GM18508 (cell line): ENCODE data around the gene TENM3.

ENCODE experiments used
- ATAC-seq: cut with Tn5 transposase; IDR thresholded peaks from one replicate; pipeline ENCODE4 v1.9.1; 2021; ENCODE audit warnings: moderate number of reproducible peaks; ENCODE audit not compliant: insufficient read depth, unreplicated experiment

TENM3 gene

DNA sequence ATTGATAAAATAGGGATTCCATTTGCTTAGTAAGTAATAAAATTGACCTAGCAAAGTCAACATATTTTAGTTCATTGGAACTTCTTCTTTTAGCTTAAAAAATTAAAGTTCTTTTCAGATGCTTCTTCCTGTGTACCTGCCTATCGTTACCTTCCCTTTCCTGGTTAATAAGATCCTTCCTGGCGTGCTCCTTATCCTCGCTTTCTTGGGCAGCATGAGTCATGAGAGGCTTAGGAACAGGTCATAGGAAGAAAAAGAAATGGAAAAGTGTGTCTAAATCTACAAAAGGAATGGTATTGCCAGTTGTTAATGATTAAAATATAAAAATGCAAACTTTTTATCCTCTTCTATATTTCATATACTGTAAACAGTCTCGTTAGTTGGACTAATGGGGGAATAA, 503.7 kb downstream of the TENM3 start:
- no peak for ATAC-seq

DNA sequence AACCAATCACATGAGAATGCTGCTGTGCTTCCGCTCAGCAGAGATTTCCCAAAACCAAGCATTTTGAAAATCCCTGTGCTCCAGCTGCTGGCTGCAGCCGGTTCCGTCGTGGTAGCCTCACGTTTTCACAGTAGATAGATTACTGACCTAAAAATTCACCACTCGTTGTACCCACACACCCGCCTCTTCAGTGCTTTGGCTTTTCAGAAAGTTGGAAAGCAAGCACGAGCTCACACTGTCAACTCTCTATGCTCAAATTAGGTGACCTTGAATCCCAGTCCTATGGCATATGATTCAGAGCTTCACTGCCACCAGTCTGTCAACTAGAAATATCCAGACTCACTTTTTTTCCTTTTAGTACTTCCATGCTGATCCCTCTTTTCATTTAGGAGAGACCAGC, 505.1 kb downstream of the TENM3 start:
- no peak for ATAC-seq

- no peak for ATAC-seq
Measured at GRCh38 chr4:182748949-182749348, 505.7 kb downstream of the TENM3 start.

DNA sequence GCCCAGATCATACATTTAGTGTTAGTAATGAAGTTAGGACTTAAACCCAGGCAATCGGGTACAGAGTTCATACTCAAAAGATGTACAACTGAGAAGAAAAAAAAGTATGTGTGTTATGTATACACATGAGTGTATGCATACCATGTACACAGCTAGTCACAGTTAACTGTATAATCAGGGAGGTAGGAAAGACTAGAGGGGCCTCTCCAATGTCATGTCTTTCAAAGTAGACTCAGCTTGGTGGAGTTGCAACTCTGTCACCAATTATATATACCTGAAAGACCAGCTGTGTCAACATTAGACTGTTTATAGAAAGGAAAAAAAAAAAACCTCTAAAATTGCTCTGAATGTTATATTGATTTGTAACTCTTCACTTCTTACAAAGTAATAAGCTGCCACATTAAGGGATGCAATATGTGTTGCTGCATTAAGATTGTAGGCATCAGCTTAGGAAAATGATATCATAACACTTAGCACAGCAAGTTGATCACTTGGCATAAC, 506.5 kb downstream of the TENM3 start:
- ATAC-seq: no peak

- ATAC-seq: no peak
Measured at GRCh38 chr4:182752158-182752910, 509.1 kb downstream of the TENM3 start.

DNA sequence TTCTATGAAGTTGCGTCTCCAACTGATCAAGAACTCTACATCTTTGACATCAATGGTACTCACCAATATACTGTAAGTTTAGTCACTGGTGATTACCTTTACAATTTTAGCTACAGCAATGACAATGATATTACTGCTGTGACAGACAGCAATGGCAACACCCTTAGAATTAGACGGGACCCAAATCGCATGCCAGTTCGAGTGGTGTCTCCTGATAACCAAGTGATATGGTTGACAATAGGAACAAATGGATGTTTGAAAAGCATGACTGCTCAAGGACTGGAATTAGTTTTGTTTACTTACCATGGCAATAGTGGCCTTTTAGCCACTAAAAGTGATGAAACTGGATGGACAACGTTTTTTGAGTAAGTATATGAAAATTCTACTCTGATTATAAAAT, 511.7 kb downstream of the TENM3 start:
- ATAC-seq: no peak

DNA sequence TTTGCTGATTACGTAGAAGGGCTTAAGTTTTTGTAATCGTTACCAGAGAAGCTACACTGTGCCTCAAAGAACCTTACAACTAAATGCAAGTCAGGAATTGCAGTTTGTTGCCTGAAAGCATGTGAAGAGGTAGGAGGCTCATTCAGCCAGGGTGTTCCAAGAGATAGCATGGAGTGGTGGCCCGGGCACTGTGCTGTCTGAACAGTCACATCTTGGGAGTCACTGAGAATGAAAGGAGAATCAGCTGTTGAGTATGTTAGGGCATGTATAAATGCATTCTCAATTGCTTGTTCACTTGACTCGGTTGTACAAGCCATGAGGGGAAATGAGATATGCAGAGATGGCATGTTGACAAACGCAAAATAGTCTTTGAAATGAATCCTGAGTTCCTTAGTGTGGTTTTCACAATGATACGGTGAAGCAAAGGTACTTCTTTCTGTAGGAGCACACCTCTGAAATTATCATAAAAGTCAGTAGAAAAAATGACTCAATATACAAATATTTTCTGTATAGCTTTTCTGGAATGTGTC, 513.0 kb downstream of the TENM3 start:
- no peak for ATAC-seq

DNA sequence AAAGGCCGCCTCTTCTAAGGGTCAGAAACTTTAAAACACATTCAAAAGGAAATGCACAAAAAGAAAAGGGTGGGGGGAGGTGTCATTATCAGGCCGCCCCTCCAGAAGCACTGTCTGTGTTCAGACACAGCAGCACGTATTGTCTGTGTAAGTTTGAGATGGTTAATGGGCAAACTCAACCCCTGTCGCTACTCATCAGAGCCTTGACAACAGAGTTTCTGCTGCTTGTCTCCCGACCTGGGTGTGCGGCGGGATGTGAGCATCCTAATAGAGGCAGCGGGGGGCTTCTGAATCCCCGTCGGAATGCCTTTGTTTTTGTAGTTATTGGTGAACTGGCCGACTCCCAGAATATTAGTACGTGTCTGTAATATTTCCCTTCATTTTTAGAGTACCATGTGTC, 515.1 kb downstream of the TENM3 start:
- ATAC-seq: no peak

- ATAC-seq: no peak
Measured at GRCh38 chr4:182760551-182761043, 517.4 kb downstream of the TENM3 start.

- ATAC-seq: no peak
Measured at GRCh38 chr4:182764137-182764536, 520.9 kb downstream of the TENM3 start.

DNA sequence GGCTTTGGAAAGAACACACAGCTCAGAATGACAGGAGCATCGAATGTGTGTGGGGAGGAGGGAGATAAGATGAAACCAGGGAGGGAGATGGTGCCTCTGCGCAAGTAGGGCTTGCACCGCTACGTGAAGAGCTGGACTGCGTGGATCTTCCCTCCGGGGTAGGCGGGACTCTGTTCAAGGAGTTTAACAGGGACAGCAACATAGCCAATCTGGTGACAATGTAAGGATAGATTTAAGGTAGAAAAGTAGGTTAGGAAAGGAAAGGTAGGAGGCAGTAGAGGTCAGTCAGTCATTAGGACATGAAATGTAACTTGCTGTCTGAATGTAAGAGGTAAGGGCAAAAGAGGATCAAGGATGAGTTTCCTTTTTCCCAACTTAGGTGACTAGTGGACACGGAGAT, 521.4 kb downstream of the TENM3 start:
- ATAC-seq: no peak

DNA sequence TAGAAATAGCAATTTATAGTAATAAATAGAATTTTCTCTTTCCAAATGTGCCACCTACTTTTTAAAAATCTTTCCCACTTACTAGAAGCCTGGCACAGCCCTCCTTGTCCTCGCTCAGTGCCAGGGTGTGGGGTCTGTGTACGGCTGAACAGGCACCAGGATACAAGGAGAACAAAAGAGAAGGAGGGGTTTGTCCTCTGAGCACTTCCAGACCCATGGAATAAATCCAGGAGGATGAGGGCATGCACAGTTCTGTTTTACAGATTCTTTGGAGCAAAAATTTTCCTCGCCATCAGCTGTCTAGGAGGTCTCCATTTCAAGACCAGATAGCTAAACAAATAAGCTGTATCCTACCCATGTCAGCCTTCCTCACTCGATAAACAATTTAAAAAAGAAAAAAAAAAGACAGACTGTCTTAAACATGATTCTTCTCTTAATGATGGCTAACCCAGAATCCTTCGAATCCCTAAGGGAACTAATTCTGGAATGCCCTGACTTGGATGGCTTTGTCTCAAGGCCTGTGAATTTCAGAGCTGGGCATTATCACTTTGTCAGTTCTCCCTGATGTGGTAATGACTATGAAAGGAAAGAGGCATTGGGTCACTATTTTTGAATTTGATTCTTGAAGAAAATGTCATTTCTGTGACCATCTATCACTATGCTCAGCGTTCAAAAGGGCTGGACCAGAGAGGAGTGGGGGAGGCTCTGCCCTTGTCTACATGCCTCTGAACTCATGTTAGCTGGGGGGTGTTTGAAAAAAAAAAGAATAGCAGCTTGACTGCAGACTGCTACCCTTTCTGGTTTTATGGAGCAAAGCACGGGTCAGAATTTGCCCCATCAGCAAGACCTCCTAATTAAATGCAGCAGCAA, 523.0 kb downstream of the TENM3 start:
- no peak for ATAC-seq

DNA sequence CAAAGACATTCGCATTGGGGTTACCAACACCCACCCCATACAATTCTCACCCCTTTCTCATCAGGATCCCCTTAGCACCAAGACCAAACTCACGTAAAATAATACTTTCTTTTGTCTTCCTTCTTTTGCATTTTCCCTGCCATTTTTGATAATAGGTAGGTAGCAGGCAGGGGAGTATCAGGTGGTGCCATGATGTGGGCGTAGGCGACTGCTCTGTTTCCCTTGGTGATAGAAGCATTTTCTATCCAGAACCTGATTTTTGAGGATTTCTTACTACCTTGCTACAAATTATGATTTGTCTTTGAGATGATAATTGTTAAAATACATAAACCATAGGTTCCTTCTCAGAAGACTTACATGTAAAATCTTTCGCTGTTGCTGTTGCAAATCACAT, 523.7 kb downstream of the TENM3 start:
- no peak for ATAC-seq

DNA sequence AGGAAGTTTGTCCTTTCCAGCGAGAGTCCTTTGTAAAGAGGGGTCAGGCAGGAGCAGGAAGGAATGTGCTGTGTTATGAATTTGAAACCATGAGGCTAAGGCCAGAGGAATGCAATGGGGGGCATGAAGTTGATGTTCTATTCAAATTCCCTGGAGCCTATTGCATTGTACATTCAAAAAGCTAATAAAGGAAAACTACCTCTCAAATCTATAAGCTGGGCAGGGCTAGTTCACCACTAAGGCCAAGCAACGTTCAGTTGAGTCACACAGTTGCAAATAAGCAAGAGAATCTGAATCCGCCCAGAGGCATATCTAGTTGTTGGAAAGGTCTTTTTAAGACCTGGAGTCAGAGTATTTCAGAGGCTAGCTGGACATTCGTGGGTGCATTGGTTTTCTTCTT, 525.6 kb downstream of the TENM3 start:
- no peak for ATAC-seq

DNA sequence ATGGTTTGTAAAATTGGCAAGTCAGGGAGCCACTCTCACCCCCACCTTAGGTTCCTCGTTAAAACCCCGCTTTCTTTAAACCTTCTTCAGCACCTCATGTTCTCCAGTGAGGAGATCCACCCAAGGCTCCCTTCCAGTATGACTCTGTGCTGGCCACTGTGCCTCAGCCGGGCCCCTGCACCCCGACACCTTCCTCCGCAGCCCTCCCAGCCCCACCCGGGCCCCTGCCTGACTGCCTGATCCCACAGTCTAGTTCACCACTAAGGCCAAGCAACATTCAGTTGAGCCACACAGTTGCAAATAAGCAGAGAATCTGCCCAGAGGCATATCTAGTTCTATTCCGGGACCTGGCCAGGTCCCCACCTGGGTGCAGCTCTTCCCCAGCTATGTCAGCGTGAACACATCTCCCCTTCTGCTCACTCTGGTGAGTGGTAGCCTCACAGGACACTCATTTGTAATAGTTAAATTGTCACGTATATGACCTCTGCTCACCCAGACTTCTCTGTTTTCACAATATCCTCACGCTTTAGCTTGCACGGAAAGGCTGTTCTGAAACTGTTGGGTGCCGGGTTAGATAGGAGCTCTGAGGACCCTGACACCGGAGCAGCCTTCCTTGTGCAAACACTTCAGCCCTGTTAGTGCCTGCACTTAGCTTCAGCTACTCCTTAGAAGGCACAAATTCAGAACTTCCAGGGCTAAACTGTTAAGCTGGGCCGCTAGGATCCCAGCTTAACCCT, 527.2 kb downstream of the TENM3 start:
- no peak for ATAC-seq

DNA sequence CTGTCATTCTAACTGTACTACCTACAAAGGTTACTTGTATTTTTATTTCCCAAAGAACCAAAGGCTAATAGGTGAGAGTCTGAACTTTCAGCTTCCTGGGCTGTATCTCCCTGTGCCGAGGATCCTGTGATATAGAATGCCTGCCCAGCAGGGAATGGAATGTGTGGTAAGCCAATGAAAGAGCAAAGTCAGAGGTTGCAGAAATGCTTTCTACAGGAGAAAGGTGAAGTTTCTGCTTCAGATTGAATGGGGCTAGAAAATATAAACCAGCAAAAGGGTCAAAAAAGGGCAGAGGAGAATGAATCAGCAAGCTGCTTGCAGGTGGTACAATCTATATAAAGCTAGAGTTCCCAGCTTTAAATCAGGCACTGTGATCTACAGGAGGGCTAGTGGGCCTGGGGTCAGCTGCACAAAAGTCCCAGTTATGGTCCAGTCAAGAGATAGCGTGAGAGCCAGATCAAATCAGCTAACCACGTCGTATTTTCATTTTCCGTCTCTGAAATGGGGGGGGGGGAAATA, 527.9 kb downstream of the TENM3 start:
- ATAC-seq: no peak

- ATAC-seq: no peak
Measured at GRCh38 chr4:182775075-182775474, 531.9 kb downstream of the TENM3 start.

DNA sequence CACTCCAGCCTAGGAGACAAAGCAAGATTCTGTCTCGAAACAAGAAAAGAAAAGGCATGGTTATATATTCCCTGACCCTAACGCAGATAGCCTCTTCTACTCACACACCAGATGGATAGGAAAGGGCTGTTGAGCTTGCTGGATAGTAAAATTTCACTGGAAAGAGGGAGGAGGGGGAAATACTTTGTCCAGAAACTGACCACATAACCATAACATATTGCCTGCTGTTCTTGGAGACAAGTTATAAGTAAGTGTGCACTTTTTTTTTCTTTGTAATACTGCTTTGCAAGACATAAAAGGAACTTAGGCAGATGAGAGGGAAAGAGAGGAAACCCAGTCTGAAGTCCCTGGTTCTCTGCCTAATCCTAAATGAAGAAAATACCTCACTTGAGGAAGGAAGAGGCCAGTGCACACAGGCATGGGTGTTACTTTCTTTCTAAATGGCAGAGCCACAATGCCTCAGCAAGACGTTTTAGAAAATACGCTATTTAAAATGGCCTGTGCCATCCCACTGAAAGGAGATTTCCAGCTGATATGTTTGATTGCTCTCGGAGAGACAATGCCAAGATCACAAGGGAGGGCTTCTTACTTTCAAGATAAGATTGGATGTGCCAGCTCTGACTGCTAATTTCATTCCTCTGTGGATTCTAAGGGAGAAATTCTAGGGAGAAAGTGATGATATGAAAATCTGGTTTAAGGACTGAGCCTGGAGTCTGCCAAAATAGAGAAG, 533.3 kb downstream of the TENM3 start:
- no peak for ATAC-seq

GRCh38 chr4:182778222-182778982, 535.2 kb downstream of the TENM3 start:
- ATAC-seq: no peak
